GM19023 (cell line): ENCODE data around the gene ZNF467.

Experiments used
- ATAC-seq: cut with Tn5 transposase; IDR thresholded peaks from one replicate; pipeline ENCODE4 v1.9.1; 2021; ENCODE audit warnings: mild to moderate bottlenecking, moderate library complexity; ENCODE audit not compliant: unreplicated experiment

ZNF467 gene

GRCh38 chr7:149787428-149788299, 14.3 kb upstream of the ZNF467 start:
- no peak for ATAC-seq

GRCh38 chr7:149785983-149786382, 12.6 kb upstream of the ZNF467 start:
- ATAC-seq: no peak

GRCh38 chr7:149785402-149785801, 12.0 kb upstream of the ZNF467 start:
- no peak for ATAC-seq

- ATAC-seq: no peak
Measured at GRCh38 chr7:149784251-149784608, 10.8 kb upstream of the ZNF467 start.

GRCh38 chr7:149783386-149784250, 10.2 kb upstream of the ZNF467 start:
- no peak for ATAC-seq

- ATAC-seq: no peak
Measured at GRCh38 chr7:149782682-149783345, 9.4 kb upstream of the ZNF467 start.

GRCh38 chr7:149781921-149782320, 8.5 kb upstream of the ZNF467 start:
- no peak for ATAC-seq

- ATAC-seq: no peak
Measured at GRCh38 chr7:149780636-149781419, 7.4 kb upstream of the ZNF467 start.

GRCh38 chr7:149780056-149780455, 6.7 kb upstream of the ZNF467 start:
- ATAC-seq: no peak

GRCh38 chr7:149779502-149779805, 6.1 kb upstream of the ZNF467 start:
- no peak for ATAC-seq

- no peak for ATAC-seq
Measured at GRCh38 chr7:149778696-149779501, 5.5 kb upstream of the ZNF467 start.

GRCh38 chr7:149778327-149778637, 4.9 kb upstream of the ZNF467 start:
- ATAC-seq: no peak

- ATAC-seq: no peak
Measured at GRCh38 chr7:149777551-149778326, 4.4 kb upstream of the ZNF467 start.

- no peak for ATAC-seq
Measured at GRCh38 chr7:149776848-149777407, 3.5 kb upstream of the ZNF467 start.

- no peak for ATAC-seq
Measured at GRCh38 chr7:149776289-149776688, 2.9 kb upstream of the ZNF467 start.

- ATAC-seq: no peak
Measured at GRCh38 chr7:149775176-149775556, 1.8 kb upstream of the ZNF467 start.

GRCh38 chr7:149774237-149775175, 1.1 kb upstream of the ZNF467 start:
- ATAC-seq: no peak

- no peak for ATAC-seq
Measured at GRCh38 chr7:149772956-149773434, 393 bp downstream of the ZNF467 start.
